OCI-LY1 (cell line): ENCODE data around the gene COL20A1.

Experiments
- EZH2 ChIP-seq: fragments of 200-600 bp; sonication (generic), shearing (Covaris generic); IDR thresholded peaks from 2 replicates; pipeline ENCODE4 v1.8.0; 2017; ENCODE audit warnings: borderline replicate concordance, mixed run types, mild to moderate bottlenecking, antibody characterized with exemption, low read length, moderate library complexity, mixed read lengths
- TF ChIP-seq, protein P1 (sequence below): fragments of 200-600 bp; sonication (generic), shearing (Covaris generic); IDR thresholded peaks from 2 replicates; pipeline ENCODE4 v1.5.1; 2017; ENCODE audit warnings: mild to moderate bottlenecking, antibody characterized with exemption, low read length, moderate library complexity, mixed read lengths

DNA sequence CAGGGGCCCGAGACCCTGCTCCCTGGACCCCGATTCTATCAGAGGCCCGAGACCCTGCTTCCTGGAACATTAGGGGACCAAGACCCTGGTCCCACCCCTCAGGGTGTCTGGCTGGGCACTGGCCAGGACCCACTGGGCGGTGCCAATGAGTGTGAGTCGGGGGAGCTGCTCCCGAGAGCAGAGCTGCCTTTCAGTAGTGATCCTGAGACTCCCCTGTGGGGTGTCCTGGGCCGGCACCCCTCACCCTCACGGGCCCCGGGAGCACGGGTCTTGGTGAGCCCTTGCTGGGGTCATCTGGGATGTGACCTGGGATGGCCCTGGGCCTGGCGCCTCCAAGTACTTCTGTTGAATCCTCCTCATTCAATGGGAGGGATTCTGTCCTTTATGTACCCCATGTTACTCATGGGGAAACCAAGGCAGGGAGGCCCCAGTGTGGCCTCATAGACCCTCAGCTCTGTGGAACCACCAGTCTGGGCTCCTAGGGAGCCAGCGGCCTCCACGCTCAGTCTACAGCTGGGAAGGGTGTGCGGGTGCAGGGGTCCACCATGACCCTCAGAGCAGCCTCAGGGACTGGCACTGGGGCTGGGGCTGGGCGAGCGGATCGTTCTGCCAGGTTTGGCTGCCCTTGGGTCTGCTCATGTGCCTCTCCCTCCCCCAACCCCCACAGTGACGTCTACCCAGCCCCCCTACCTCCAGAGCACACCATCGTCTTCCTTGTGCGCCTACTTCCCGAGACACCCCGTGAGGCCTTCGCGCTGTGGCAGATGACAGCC is 25.6 kb downstream of the COL20A1 start:
- TF ChIP-seq, protein P1, sequence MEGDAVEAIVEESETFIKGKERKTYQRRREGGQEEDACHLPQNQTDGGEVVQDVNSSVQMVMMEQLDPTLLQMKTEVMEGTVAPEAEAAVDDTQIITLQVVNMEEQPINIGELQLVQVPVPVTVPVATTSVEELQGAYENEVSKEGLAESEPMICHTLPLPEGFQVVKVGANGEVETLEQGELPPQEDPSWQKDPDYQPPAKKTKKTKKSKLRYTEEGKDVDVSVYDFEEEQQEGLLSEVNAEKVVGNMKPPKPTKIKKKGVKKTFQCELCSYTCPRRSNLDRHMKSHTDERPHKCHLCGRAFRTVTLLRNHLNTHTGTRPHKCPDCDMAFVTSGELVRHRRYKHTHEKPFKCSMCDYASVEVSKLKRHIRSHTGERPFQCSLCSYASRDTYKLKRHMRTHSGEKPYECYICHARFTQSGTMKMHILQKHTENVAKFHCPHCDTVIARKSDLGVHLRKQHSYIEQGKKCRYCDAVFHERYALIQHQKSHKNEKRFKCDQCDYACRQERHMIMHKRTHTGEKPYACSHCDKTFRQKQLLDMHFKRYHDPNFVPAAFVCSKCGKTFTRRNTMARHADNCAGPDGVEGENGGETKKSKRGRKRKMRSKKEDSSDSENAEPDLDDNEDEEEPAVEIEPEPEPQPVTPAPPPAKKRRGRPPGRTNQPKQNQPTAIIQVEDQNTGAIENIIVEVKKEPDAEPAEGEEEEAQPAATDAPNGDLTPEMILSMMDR, result no peak
- no peak for TF ChIP-seq EZH2
